Skin of body (tissue), 3 donors: ENCODE data around the gene RENBP. TPM values are rescaled to one million over a fixed set of nuclear protein-coding genes. Genes with fewer than 3 reads are reported as not detected.

ENCODE experiments used
- DNase-seq: peaks from one replicate; lab custom pipeline; 2025; lab: John Stamatoyannopoulos, UW
- small RNA-seq: library from RNA; depleted of rRNA; stranded (forward); fragments of <200 nt; gene quantifications from one replicate; pipeline ENCODE3, GENCODE V24; 2014; ENCODE audit warnings: low replicate concordance
- total RNA-seq: library from RNA; depleted of rRNA; stranded (reverse); fragments of >200 nt; gene quantifications from one replicate; pipeline ENCODE4 v1.2.3, GENCODE V29; 2014

The RENBP gene
- total RNA-seq, 1 donor from 2014 or later = 5.0 TPM

DNA sequence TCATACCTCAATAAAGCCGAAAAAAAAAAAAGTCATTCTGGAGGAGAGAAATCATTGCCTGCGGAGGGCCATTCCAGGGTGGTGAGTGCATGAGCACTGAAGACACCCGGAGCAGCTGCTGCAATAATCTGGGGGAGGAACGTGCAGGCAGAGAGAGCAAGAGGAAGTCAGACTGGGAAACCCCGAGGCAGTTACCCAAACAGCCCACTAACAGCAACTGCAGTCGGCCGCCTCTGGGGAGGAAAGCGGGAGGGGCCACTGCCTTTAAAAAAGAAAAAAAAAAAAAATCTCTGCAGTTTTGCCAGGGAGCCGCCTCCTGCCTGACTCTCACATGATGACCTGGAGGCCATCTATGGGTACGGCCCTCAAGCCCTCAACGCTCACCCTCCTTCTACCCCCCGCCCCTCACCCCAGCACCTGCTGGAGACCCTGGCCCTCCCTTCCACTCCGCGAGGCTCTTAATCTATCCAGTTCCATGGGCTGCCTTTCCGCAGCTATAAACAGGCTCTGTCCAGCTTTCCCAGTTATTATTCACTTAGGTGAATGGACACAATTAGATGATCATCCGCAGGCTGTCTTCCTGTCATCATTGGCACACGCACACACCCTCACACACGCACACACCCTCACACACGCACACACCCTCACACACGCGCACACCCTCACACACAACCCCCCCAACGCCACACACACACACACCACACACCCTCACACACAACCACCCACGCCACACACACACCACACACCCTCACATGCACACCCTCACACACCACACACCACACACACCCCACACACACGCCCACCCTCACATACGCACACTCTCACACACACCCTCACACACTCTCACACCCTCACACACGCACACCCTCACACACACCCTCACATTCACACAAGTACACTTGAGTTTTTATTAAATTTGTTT lies 43.4 kb downstream of the RENBP start:
- DNase-seq = peak; percentile 19

DNA sequence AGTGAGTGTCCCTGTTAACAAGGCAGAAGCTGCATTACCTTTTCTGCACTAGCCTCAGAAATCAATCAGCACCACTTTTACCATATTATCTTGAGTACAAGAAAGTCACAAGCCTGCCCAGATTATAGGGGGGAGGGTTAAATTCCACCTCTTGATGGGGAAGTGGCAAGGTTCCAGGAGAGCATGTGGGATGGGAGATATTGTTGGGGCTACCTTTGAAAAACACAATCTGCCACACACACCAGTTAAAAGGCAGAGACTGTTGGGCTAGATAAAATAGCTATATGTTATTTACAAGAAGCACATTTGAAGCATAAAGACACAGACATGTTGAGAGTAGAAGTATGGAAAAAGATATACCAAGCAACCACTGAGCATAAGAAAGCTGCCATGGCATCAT lies 46.5 kb downstream of the RENBP start:
- DNase-seq = no peak

DNA sequence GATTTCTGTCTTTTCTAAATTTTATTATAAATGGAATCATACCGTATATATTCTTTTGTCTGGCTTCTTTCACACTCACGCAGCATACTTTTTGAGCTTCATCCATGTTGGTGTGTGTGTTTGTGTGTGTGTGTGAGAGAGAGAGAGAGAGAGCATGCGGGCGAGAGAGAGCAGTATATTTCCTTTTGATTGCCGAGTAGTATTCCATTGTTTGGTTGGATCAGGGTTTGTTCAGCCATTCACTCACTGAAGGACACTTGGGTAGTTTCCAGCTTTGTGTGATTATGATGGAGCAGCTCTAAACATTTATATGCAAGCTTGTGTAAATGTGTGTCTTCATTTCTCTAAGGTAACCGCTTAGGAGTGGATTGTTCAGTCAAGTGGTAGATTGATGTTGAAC lies 55.3 kb downstream of the RENBP start:
- DNase-seq = no peak

DNA sequence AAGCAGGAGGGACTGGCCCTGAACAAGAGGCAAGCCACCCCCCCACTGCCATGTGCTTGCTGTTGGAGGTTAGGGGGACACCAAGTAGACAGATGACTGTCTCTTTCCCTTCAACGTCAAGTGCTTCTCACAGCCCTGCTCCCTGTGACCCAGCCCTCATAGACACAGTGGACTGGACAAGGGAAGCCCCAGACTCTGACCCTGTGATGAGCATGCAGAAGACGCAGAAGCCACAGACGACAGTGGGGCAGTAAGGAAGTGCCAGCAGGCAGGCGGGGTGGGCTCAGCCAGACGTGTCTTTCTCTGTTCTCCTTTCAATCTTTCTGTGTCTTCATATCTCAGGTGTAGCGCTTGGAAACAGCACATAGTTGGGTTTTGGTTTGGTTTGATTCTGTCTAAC lies 56.1 kb downstream of the RENBP start:
- DNase-seq = no peak

DNA sequence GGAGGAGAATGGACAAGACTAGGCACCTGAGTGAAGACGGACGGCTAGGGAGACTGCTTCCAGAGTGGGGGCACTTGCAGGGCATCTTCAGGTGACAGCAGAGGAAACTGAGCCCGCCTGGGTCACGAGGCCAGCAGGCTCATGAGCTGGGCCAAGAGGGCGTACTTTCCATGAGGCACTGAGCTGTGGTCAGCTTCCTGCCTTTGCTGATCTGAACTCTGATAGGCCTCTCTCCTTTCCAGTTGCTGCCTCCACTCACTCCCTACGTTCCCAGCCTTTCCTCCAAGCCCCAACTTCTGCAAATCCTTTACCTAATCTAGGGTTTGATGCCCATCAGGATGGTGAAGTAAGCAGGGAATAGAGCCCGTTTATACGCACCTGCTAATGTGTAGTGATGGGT lies 57.1 kb downstream of the RENBP start:
- DNase-seq = no peak

DNA sequence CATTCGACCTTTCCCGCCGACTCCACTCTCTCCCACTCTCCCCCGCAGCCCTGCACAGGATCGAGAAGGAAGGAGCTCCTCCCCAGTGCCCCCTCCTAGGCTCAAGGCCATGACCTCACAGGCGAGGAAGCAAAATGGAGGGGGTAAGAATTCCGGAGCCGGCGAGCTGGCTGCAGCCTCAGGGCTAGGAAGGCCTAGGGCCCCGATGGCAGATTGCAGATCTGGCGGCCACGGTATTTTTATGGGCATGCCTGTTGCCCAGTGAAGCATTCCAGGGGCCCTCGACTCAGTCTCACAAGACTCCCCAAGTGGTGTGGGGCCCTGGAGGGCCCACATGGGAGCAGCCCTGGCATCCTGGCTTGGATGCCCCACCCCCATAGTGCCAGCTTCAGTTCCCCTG lies 57.5 kb downstream of the RENBP start:
- DNase-seq = no peak

DNA sequence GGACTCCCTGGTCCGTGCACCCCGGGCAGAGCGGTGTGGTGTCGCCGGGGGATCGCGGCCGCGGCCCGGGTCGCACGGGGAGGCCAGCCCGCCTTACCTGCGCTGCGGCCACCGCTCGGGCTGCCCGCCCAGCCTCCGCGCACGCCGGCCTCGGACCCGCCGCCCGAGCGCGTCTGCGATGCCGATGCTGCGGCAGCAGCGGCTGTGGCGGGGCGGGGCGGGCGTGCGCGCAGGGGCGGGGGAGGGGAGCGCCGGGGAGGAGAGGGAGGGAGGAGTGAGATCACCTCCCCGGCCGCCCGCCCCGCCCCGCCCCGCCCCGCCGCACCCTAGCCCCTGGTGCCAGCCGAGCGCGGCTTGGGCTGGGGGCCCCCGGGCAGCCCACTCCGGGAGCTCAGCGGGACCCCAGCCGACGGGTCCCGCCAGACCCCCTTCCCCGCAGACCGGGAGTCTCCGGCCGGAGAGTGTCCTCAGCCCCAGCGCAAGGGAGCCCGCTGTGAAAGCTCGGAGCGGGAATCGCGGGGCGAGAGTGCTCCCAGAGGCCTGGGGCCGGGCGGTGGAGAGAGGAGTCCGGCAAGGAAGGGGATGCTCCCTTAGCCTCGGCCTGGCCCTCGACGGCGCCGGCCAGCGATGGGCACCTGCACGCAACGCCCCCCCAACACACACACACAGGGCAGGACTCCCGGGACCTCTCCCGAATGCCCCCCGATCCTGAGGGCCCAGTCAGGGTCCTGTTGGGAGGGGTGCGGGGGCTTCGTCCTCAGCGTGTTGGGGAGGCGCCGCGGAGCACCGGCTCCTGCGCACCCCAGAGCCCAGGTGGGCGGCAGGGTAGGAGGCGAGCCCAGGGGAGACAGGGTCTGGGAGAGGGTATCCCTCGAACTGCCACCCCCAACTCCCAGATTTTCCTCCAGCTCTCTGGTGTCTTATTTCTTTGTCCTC lies 58.2 kb downstream of the RENBP start, which contains the start of gene L1CAM:
L1CAM (minus strand) TSS at position 206 of the 936 bp plus-strand sequence. CDS start 10,337 bp downstream, outside the sequence.
- no peak for DNase-seq

Small RNA genes within 50 kb of the gene (small RNA-seq; reads per million reads assigned to genes)
- gene MIR3202-1 = not detected

Other genes with a start within 250 kb of the RENBP start
- 92.8 TPM for gene BCAP31, start 220.3 kb downstream of the RENBP start, total RNA-seq
- 4.0 TPM for gene ABCD1, start 219.8 kb downstream of the RENBP start, total RNA-seq
- 2.2 TPM for gene PLXNB3, start 180.4 kb downstream of the RENBP start, total RNA-seq
- 6.7 TPM for gene SRPK3, start 163.6 kb downstream of the RENBP start, total RNA-seq
- gene IDH3G, start 150.3 kb downstream of the RENBP start, total RNA-seq = 26.6 TPM
- gene SSR4, start 150.0 kb downstream of the RENBP start, total RNA-seq = 99.7 TPM
- gene PDZD4, start 114.1 kb downstream of the RENBP start, total RNA-seq = 3.1 TPM
- 3.6 TPM for gene L1CAM, start 58.5 kb downstream of the RENBP start, total RNA-seq
- 0.89 TPM for gene AVPR2, start 40.0 kb downstream of the RENBP start, total RNA-seq
- 14.4 TPM for gene ARHGAP4, start 18.4 kb downstream of the RENBP start, total RNA-seq
- 25.9 TPM for gene NAA10, start 9.6 kb downstream of the RENBP start, total RNA-seq
- 13.6 TPM for gene HCFC1, start 27.2 kb upstream of the RENBP start, total RNA-seq
- gene TMEM187, start 28.1 kb upstream of the RENBP start, total RNA-seq = 2.9 TPM
- gene IRAK1, start 75.3 kb upstream of the RENBP start, total RNA-seq = 19.6 TPM
- 22.2 TPM for gene MECP2, start 153.1 kb upstream of the RENBP start, total RNA-seq
- not detected for gene OPN1LW, start 199.6 kb upstream of the RENBP start, total RNA-seq
- not detected for gene OPN1MW, start 238.0 kb upstream of the RENBP start, total RNA-seq